ENCODE data around the gene GDF2.

- no peak for TF ChIP-seq CTCF (IDR thresholded peaks at IDR 0.05)
- TF ChIP-seq POLR2A (IDR thresholded peaks at IDR 0.05): no peak
These were observed 15.1 kb downstream of the GDF2 start for GRCh38 chr10:47337310-47337709.

Measured in testis (tissue), 2 donors.